Naive thymus-derived CD8-positive, alpha-beta T cell (primary cell): ENCODE data around the gene GMEB2. TPM values are rescaled to one million over a fixed set of nuclear protein-coding genes. Genes with fewer than 3 reads are reported as not detected.
"Not testable (repeated sequence)": the region's sequence is repeated elsewhere in the genome, so short reads cannot be mapped to it uniquely, and the experiment has no call there.

ENCODE experiments used
- ATAC-seq, 2 donors: fragments of 150-1000 bp; cut with Tn5 transposase in 1 of 2; sonication (Bioruptor Pico), chemical (Tn5 transposase) in 1 of 2; 1 replicate in 1 of 2; 2 replicates in 1 of 2; pipeline ENCODE4 v1.10.0; 2021; ENCODE audit warnings: mild to moderate bottlenecking in 2 of 2, moderate library complexity in 2 of 2
- POLR2A ChIA-PET: fragments of 350-600 bp; sonication (Branson Sonifier 250); formaldehyde crosslinking; loops from one replicate; lab custom pipeline; 2021; ENCODE audit warnings: antibody characterized with exemption; lab: Charles Lee
- DNase-seq, 10 donors: peaks; one replicate each; pipeline versions ENCODE4 v3.0.0 to v3.0.0-alpha.2; 2020 to 2022
- H3K27ac Mint-ChIP-seq, 10 donors: one replicate each; pipeline ENCODE4 v1.8.0; 2020 to 2022; ENCODE audit warnings: mild to moderate bottlenecking in 10 of 10, mixed read lengths in 10 of 10, moderate library complexity in 4 of 10, inconsistent platforms in 1 of 10
- H3K27me3 Mint-ChIP-seq, 5 donors: one replicate each; pipeline ENCODE4 v1.8.0; 2021 to 2022; ENCODE audit warnings: mixed read lengths in 5 of 5
- H3K36me3 Mint-ChIP-seq, 3 donors: one replicate each; pipeline ENCODE4 v1.8.0; 2020 to 2022; ENCODE audit warnings: mixed read lengths in 3 of 3, mild to moderate bottlenecking in 2 of 3, inconsistent platforms in 1 of 3
- H3K4me1 Mint-ChIP-seq, 4 donors: one replicate each; pipeline ENCODE4 v1.8.0; 2021 to 2022; ENCODE audit warnings: mixed read lengths in 4 of 4
- H3K4me3 Mint-ChIP-seq, 10 donors: one replicate each; pipeline ENCODE4 v1.8.0; 2020 to 2022; ENCODE audit warnings: mild to moderate bottlenecking in 10 of 10, mixed read lengths in 10 of 10, moderate library complexity in 6 of 10, inconsistent platforms in 1 of 10
- H3K9me3 Mint-ChIP-seq, 9 donors: one replicate each; pipeline ENCODE4 v1.8.0; 2020 to 2022; ENCODE audit warnings: mixed read lengths in 9 of 9, mild to moderate bottlenecking in 3 of 9, inconsistent platforms in 1 of 9, moderate library complexity in 1 of 9
- polyA plus RNA-seq, 3 donors: library from polyadenylated mRNA; unstranded; fragments of 300-500 nt; fragmentation: Illumina TruSeq; gene quantifications; one replicate each; pipeline ENCODE4 v1.2.3, GENCODE V29; 2021
- total RNA-seq, 8 experiments: library from RNA in 2 of 8; stranded (reverse) in 2 of 8; gene quantifications; one replicate each; pipeline ENCODE4 v1.2.3 and lab custom pipeline; 2021 to 2026

GMEB2 gene
- total and polyA plus RNA-seq, 5 experiments from 2014 or later = 6.2 to 26.6 (median 16.3) TPM

GRCh38 chr20:63559485-63560332 is 67.2 kb downstream of the GMEB2 start:
- H3K27me3 Mint-ChIP-seq, H3K4me1 Mint-ChIP-seq, H3K4me3 Mint-ChIP-seq, H3K27ac Mint-ChIP-seq, H3K9me3 Mint-ChIP-seq, POLR2A ChIA-PET, ATAC-seq: not testable (repeated sequence)
- peak in 3 of 10 donors; percentile 46 to 65 (median 55) for DNase-seq
- H3K36me3 Mint-ChIP-seq = peaks cover 0 to 10% (median 5%) of the 10 kb centered on the region in 3 donors

GRCh38 chr20:63558804-63559484 is 68.0 kb downstream of the GMEB2 start:
- no peaks in the 10 kb centered on the region for H3K27me3 Mint-ChIP-seq
- H3K27ac Mint-ChIP-seq = no peak overlapping the region
- no peak overlapping the region for H3K4me3 Mint-ChIP-seq
- H3K36me3 Mint-ChIP-seq = peaks cover 0 to 10% (median 5%) of the 10 kb centered on the region in 3 donors
- H3K4me1 Mint-ChIP-seq = peaks cover 0 to 7% (median 5%) of the 10 kb centered on the region in 4 donors
- no peaks in the 10 kb centered on the region for H3K9me3 Mint-ChIP-seq
- DNase-seq = no peak
- ATAC-seq = no peak
- POLR2A ChIA-PET = interaction anchor here (0.7 kb wide), 1 partner anchor 10 kb away, joined by 3 read pairs; no protein-coding TSS in a partner anchor

DNA sequence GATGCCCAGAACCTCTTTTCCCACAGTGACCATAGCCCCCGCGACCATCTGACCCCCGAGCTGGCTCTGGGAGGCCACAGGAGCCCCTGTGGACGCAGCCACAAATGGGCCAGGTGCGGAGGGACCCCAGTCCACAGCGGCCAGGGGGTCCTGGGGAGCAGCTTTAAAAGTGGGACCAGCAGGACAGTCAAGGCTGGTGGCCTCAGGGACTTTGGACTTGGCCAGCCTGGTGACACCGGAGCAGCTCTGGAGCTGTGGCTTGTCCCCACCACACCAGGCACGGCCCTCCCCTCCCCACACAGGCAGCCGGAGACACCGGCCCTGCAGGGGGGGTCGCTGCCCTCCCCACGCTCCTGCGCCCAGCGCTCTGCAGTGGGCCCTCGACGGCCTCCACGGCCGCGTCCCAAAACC is 69.4 kb downstream of the GMEB2 start:
- ATAC-seq = no peak
- Mint-ChIP-seq H3K4me1 (peaks cover 8 to 15% (median 12%) of the 10 kb centered on the region in 4 donors), H3K27me3 (no peaks in the 10 kb centered on the region), H3K27ac (peak overlapping the region in 1 of 10 donors; percentile 87), H3K9me3 (no peaks in the 10 kb centered on the region), H3K36me3 (peaks cover 0 to 10% (median 5%) of the 10 kb centered on the region in 3 donors), H3K4me3 (peak overlapping the region in 2 of 10 donors; percentile 48 to 68)
- POLR2A ChIA-PET = interaction anchor here (0.6 to 0.7 kb wide), 2 partner anchors 77 to 342 kb away, joined by 3 to 6 read pairs; no protein-coding TSS in a partner anchor
- DNase-seq = no peak

GRCh38 chr20:63556873-63557478 is 69.9 kb downstream of the GMEB2 start:
- Mint-ChIP-seq H3K36me3 (peaks cover 0 to 10% (median 5%) of the 10 kb centered on the region in 3 donors), H3K27ac (peak overlapping the region in 1 of 10 donors; percentile 87), H3K27me3 (no peaks in the 10 kb centered on the region), H3K9me3 (no peaks in the 10 kb centered on the region), H3K4me3 (peak overlapping the region in 2 of 10 donors; percentile 48 to 68), H3K4me1 (peaks cover 10 to 19% (median 15%) of the 10 kb centered on the region in 4 donors)
- DNase-seq (no peak), ATAC-seq (no peak)
- POLR2A ChIA-PET = interaction anchor here (0.6 to 0.7 kb wide), 3 partner anchors 11 to 342 kb away, joined by 3 to 6 read pairs (median 4); no protein-coding TSS in a partner anchor

- Mint-ChIP-seq H3K9me3 (no peaks in the 10 kb centered on the region), H3K27me3 (peaks cover 0 to 2% (median 0%) of the 10 kb centered on the region in 5 donors), H3K27ac (no peak overlapping the region), H3K4me1 (peaks cover 13 to 26% (median 19%) of the 10 kb centered on the region in 4 donors), H3K4me3 (no peak overlapping the region), H3K36me3 (peaks cover 0 to 6% (median 5%) of the 10 kb centered on the region in 3 donors)
- ATAC-seq (no peak), DNase-seq (no peak)
- POLR2A ChIA-PET = interaction anchor here (1.1 to 4.1 kb wide), 3 partner anchors 11 to 80 kb away, joined by 3 to 37 read pairs (median 4); no protein-coding TSS in a partner anchor
Measured at GRCh38 chr20:63555661-63556381, 71.1 kb downstream of the GMEB2 start.

GRCh38 chr20:63554361-63555278 is 72.3 kb downstream of the GMEB2 start:
- POLR2A ChIA-PET = interaction anchor here (0.6 to 4.1 kb wide), 9 partner anchors 12 to 226 kb away, joined by 3 to 37 read pairs (median 4); partner anchors contain the start of gene PPDPF
- peak overlapping the region; percentile 67 to 84 (median 76) for H3K4me3 Mint-ChIP-seq
- ATAC-seq = peak; percentile 4 to 5
- H3K27me3 Mint-ChIP-seq = peaks cover 0 to 4% (median 0%) of the 10 kb centered on the region in 5 donors
- no peaks in the 10 kb centered on the region for H3K9me3 Mint-ChIP-seq
- H3K27ac Mint-ChIP-seq = peak overlapping the region in 6 of 10 donors; percentile 25 to 90 (median 86)
- peaks cover 11 to 28% (median 24%) of the 10 kb centered on the region in 4 donors for H3K4me1 Mint-ChIP-seq
- peaks cover 0 to 2% (median 1%) of the 10 kb centered on the region in 3 donors for H3K36me3 Mint-ChIP-seq
- DNase-seq = peak in 1 of 10 donors; percentile 42

- Mint-ChIP-seq H3K9me3 (no peaks in the 10 kb centered on the region), H3K27me3 (peaks cover 0 to 9% (median 2%) of the 10 kb centered on the region in 5 donors), H3K27ac (peak within 1 kb of the TSS; percentile 25 to 97 (median 90)), H3K36me3 (no peaks in the 10 kb centered on the region), H3K4me3 (peak within 1 kb of the TSS; percentile 72 to 85 (median 79)), H3K4me1 (peaks cover 11 to 31% (median 27%) of the 10 kb centered on the region in 4 donors)
- ATAC-seq (peak; percentile 7 to 22), DNase-seq (peak in 5 of 10 donors; percentile 22 to 73 (median 51))
- POLR2A ChIA-PET = interaction anchor here (1.0 to 4.1 kb wide), 4 partner anchors 13 to 33 kb away, joined by 4 to 37 read pairs (median 6); partner anchors contain the start of gene PPDPF
Measured at GRCh38 chr20:63553933-63554290, 73.0 kb downstream of the GMEB2 start, which contains the start of gene FNDC11. Gene FNDC11, plus strand, starts transcription at chr20:63554159. Its CDS starts 1,505 bp downstream, at chr20:63555664.

GRCh38 chr20:63553251-63553932 is 73.5 kb downstream of the GMEB2 start:
- H3K4me1 Mint-ChIP-seq = peaks cover 11 to 34% (median 28%) of the 10 kb centered on the region in 4 donors
- POLR2A ChIA-PET = interaction anchor here (0.7 to 4.1 kb wide), 11 partner anchors 13 to 488 kb away, joined by 3 to 37 read pairs (median 7); partner anchors contain the start of genes GMEB2, PPDPF, PRPF6 and PTK6
- no peaks in the 10 kb centered on the region for H3K9me3 Mint-ChIP-seq
- peaks cover 0 to 13% (median 2%) of the 10 kb centered on the region in 5 donors for H3K27me3 Mint-ChIP-seq
- DNase-seq (peak; percentile 78 to 94 (median 88)), ATAC-seq (peak; percentile 69 to 73)
- H3K27ac Mint-ChIP-seq = peak overlapping the region in 8 of 10 donors; percentile 77 to 97 (median 91)
- H3K4me3 Mint-ChIP-seq = peak overlapping the region; percentile 67 to 85 (median 79)
- no peaks in the 10 kb centered on the region for H3K36me3 Mint-ChIP-seq

DNA sequence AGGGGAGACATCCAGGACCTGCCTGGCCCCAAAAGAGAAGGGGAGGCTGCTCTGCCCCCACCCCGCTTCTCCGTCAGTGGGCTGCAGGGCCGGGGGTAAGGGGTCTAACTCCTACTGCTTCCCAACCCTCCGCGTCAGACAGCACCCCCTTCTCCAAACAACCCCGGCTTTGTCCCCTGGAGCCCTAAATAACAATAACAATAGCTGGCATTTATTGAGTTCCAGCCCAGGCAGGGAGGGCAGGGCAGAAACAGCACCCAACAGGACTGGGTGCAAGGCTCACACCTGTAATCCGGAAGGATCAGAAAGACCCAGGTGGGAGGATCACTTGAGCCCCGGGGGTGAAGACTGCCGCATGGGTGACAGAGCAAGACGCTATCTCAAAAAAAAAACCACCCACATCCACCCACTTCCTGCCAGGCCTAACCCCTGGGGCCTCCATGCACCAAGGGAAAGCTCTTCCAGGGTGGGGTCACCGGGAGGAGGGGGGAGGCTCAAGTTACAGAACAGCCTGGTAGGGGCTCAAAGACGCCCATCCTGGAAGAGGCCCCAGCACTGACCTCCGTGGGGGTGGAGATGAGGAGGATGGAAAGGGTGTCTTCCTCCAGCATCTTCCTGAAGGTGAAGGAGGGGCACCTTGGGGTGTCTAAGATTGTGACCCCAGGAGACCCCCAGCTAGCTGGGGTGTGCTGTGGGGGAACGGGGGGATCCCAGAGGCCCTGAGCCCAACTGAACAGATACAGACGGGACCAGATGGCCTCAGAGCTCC is 74.2 kb downstream of the GMEB2 start:
- POLR2A ChIA-PET = interaction anchor here (0.6 to 4.1 kb wide), 16 partner anchors 11 to 489 kb away, joined by 3 to 37 read pairs (median 4); partner anchors contain the start of genes GMEB2, PPDPF, PRPF6 and PTK6
- H3K27me3 Mint-ChIP-seq = peaks cover 0 to 15% (median 2%) of the 10 kb centered on the region in 5 donors
- ATAC-seq (peak; percentile 66 to 74), DNase-seq (peak in 9 of 10 donors; percentile 42 to 83 (median 74))
- H3K4me1 Mint-ChIP-seq = peaks cover 11 to 34% (median 28%) of the 10 kb centered on the region in 4 donors
- H3K36me3 Mint-ChIP-seq = no peaks in the 10 kb centered on the region
- peak overlapping the region; percentile 77 to 97 (median 90) for H3K27ac Mint-ChIP-seq
- H3K4me3 Mint-ChIP-seq = peak overlapping the region; percentile 67 to 85 (median 79)
- H3K9me3 Mint-ChIP-seq = no peaks in the 10 kb centered on the region
